Transverse colon (tissue), 4 donors: ENCODE measurements around the gene BCL7B. TPM values are rescaled to one million over a fixed set of nuclear protein-coding genes. Genes with fewer than 3 reads are reported as not detected.
"Not testable (repeated sequence)": the region's sequence is repeated elsewhere in the genome, so short reads cannot be mapped to it uniquely, and the experiment has no call there.

Source experiments
- DNase-seq: peaks from one replicate; pipeline ENCODE4 v3.0.0-alpha.2; 2019
- H3K27ac ChIP-seq, 4 donors: fragments of 200-600 bp; sonication (generic); 2 replicates each; pipeline ENCODE4 v1.5.1; 2016 to 2018; ENCODE audit warnings: inconsistent platforms in 4 of 4
- H3K27me3 ChIP-seq: fragments of 200-600 bp; sonication (generic); 2 replicates; pipeline ENCODE4 v1.5.1; 2017; ENCODE audit warnings: inconsistent platforms
- H3K36me3 ChIP-seq, 4 donors: fragments of 200-600 bp; sonication (generic); 2 replicates each; pipeline ENCODE4 v1.5.1; 2017 to 2019; ENCODE audit warnings: inconsistent platforms in 4 of 4
- H3K4me1 ChIP-seq, 4 donors: fragments of 200-600 bp; sonication (generic); 2 replicates each; pipeline ENCODE4 v1.5.1; 2017 to 2020; ENCODE audit warnings: inconsistent platforms in 4 of 4
- H3K4me3 ChIP-seq, 4 donors: fragments of 200-600 bp; sonication (generic); 1 replicate in 1 of 4; 2 replicates in 3 of 4; pipeline versions ENCODE4 v1.5.1 to v1.6.1; 2017 to 2019; ENCODE audit warnings: inconsistent platforms in 4 of 4
- H3K9me3 ChIP-seq, 2 donors: fragments of 200-600 bp; sonication (generic); 2 replicates each; pipeline ENCODE4 v1.5.1; 2017 to 2019; ENCODE audit warnings: inconsistent platforms in 2 of 2
- EP300 ChIP-seq: sonication (generic); formaldehyde crosslinking; IDR thresholded peaks from one replicate; pipeline ENCODE4 v1.6.1; 2017; ENCODE audit warnings: antibody characterized with exemption, low read depth
- POLR2A ChIP-seq: fragments of 450-650 bp; IDR thresholded peaks from one replicate; pipeline ENCODE4 v1.6.1; 2016; ENCODE audit warnings: antibody characterized with exemption, mild to moderate bottlenecking, moderate library complexity
- POLR2AphosphoS5 ChIP-seq, 3 donors: sonication (generic); formaldehyde crosslinking; IDR thresholded peaks; one replicate each; pipeline ENCODE4 v1.6.1; 2016; ENCODE audit warnings: antibody characterized with exemption in 3 of 3
- WGBS, 2 donors: methylation state at CpG; one replicate each; pipeline ENCODE4 v1.1.5; 2018; ENCODE audit warnings: low coverage in 1 of 2; 5-methylcytosine and 5-hydroxymethylcytosine counted together
- in situ Hi-C, 4 donors: fragments of 200-750 bp; cut with MboI; loops; one replicate each; pipeline versions ENCODE4 v1.15.0 to v1.15.1; 2017; ENCODE audit warnings: low sequenced_read_pairs in 3 of 4, low pct_ligation_motif_present in 1 of 4, low pct_unique_long_range_greater_than_20kb in 1 of 4
- intact Hi-C: fragments of 100-400 bp; cut with DNase I; formaldehyde crosslinking; loops from one replicate; pipeline ENCODE4 v1.15.1; 2023; ENCODE audit warnings: low total_unique reads
- total RNA-seq, 4 donors: library from RNA; depleted of rRNA; stranded (reverse); fragments of >200 nt; gene quantifications; one replicate each; pipeline ENCODE4 v1.1.0, GENCODE V29; 2016
- TF ChIP-seq, protein P1 (sequence below), 5 experiments: fragments of 200-600 bp in 3 of 5; fragments of 450-650 bp in 2 of 5; sonication (generic) in 3 of 5; IDR thresholded peaks; 1 replicate in 2 of 5; 2 replicates in 3 of 5; pipeline ENCODE4 v1.5.1; 2016 to 2017; ENCODE audit warnings: antibody characterized with exemption in 5 of 5, inconsistent platforms in 3 of 5, mild to moderate bottlenecking in 2 of 5, moderate library complexity in 1 of 5

BCL7B gene
- total RNA-seq, 4 donors from 2014 or later = 75.7 to 96.1 (median 86.0) TPM

DNA sequence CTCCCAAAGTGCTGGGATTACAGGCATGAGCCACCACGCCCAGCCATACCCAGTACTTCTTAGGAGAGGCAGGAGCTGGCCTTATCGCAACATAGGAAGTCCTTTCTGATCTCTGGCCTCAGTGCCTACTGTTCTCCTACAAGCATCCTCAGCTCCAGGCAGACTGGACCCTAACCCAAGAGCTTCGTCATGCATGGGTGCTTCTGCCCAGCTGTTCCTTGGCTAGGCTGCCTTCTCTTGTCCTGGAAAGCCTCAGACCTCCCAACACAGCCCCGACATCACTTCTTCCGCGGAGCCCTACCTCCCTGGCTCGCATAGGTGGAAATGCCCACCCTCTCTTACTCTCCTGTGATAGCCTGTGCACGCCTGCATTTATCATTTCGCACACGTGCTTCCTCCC lies 15.8 kb downstream of the BCL7B start:
- whole genome bisulfite sequencing, 2 donors = 94 to 95% methylated on average over 7 to 10 of the region's 10 CpGs
- intact Hi-C loops = no loop called here
- Histone ChIP-seq H3K36me3 (peaks cover 0 to 73% (median 32%) of the 10 kb centered on the region in 4 donors), H3K4me1 (no peaks in the 10 kb centered on the region), H3K4me3 (no peak overlapping the region), H3K27me3 (no peaks in the 10 kb centered on the region), H3K27ac (no peak overlapping the region), H3K9me3 (no peaks in the 10 kb centered on the region)
- in situ Hi-C loops = no loop called here
- TF ChIP-seq, protein P1, sequence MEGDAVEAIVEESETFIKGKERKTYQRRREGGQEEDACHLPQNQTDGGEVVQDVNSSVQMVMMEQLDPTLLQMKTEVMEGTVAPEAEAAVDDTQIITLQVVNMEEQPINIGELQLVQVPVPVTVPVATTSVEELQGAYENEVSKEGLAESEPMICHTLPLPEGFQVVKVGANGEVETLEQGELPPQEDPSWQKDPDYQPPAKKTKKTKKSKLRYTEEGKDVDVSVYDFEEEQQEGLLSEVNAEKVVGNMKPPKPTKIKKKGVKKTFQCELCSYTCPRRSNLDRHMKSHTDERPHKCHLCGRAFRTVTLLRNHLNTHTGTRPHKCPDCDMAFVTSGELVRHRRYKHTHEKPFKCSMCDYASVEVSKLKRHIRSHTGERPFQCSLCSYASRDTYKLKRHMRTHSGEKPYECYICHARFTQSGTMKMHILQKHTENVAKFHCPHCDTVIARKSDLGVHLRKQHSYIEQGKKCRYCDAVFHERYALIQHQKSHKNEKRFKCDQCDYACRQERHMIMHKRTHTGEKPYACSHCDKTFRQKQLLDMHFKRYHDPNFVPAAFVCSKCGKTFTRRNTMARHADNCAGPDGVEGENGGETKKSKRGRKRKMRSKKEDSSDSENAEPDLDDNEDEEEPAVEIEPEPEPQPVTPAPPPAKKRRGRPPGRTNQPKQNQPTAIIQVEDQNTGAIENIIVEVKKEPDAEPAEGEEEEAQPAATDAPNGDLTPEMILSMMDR (IDR thresholded peaks at IDR 0.05) = no peak
- TF ChIP-seq POLR2A (no peak), EP300 (no peak), POLR2AphosphoS5 (IDR thresholded peaks at IDR 0.05) (no peak)
- DNase-seq = no peak

DNA sequence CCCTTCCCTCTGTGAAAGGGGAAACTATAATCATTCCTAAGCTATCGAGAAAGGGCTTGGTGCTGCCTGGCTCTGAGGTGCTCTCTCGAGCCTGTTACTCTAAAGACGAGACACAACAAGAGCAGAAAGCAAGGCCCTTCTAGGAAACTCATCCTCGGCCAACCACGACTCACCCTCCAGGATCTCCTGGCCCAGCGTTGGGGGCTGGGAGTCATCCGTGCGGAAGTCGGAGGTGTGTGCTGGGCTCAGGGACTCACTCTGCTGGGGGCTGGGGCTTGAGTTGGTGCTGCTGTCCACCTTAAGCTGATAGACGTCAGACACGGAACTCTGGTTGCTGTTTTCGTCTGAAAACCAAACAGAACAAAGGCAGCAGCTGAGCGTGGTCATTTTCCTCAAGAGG lies 17.8 kb downstream of the BCL7B start:
- no peak for TF ChIP-seq EP300
- Histone ChIP-seq H3K36me3 (peaks cover 0 to 83% (median 37%) of the 10 kb centered on the region in 4 donors), H3K4me3 (no peak overlapping the region), H3K9me3 (no peaks in the 10 kb centered on the region), H3K27me3 (no peaks in the 10 kb centered on the region), H3K27ac (no peak overlapping the region), H3K4me1 (no peaks in the 10 kb centered on the region)
- intact Hi-C loops = no loop called here
- DNase-seq = no peak
- 95 to 97% methylated on average over 3 to 7 of the region's 13 CpGs for WGBS, 2 donors
- in situ Hi-C loops = no loop called here

DNA sequence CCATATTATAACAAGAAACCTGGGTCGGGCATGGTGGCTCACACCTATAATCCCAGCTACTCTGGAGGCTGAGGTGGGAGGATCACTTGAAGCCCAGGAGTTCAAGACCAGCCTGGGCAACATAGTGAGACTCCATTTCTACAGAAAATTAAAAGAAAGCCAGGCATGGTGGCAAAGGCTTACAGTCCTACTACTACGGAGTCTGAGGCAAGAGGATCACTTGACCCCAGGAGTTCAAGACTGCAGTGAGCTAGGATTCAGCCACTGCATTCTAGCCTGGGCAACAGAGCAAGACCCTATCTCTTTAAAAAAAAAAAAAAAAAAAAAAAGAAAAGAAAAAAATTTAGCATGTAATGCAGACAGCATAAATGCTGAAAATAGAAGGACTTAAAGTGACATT lies 19.0 kb downstream of the BCL7B start:
- 94 to 100% methylated on average over 2 of the region's 2 CpGs for WGBS, 2 donors
- H3K27ac ChIP-seq, H3K4me1 ChIP-seq, H3K4me3 ChIP-seq, DNase-seq, in situ Hi-C loops, intact Hi-C loops, H3K27me3 ChIP-seq, H3K9me3 ChIP-seq: not testable (repeated sequence)
- peaks cover 0 to 80% (median 37%) of the 10 kb centered on the region in 4 donors for H3K36me3 ChIP-seq

DNA sequence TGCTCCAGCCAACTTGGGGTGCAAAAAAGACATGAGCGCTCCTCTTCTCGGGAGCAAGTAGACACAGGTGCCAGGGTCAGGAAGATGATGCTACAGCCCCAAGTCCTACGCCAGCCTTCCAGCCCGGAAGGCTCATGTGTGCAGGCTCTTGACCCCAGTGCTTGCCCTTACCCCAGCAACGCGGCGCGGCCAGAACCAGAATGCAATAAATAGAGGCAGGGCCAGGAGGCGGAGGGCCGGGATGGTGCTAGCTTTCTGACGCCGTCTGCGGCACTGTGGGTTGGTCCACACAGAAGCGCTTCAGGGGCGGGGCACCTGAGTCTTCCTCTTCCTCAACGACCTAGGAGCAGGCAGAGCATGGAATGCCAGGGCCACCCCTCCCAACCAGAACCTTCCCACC lies 20.4 kb downstream of the BCL7B start:
- in situ Hi-C loops (no loop called here), intact Hi-C loops (no loop called here)
- no peak overlapping the region for H3K4me3 ChIP-seq
- no peaks in the 10 kb centered on the region for H3K27me3 ChIP-seq
- no peak overlapping the region for H3K27ac ChIP-seq
- no peak for DNase-seq
- no peaks in the 10 kb centered on the region for H3K9me3 ChIP-seq
- TF ChIP-seq EP300 (no peak), POLR2AphosphoS5 (IDR thresholded peaks at IDR 0.05) (no peak), POLR2A (no peak)
- TF ChIP-seq, protein P1 (IDR thresholded peaks at IDR 0.05) = no peak
- WGBS, 2 donors = 89 to 100% methylated on average over 1 to 16 of the region's 16 CpGs
- no peaks in the 10 kb centered on the region for H3K4me1 ChIP-seq
- H3K36me3 ChIP-seq = peaks cover 0 to 66% (median 30%) of the 10 kb centered on the region in 4 donors

DNA sequence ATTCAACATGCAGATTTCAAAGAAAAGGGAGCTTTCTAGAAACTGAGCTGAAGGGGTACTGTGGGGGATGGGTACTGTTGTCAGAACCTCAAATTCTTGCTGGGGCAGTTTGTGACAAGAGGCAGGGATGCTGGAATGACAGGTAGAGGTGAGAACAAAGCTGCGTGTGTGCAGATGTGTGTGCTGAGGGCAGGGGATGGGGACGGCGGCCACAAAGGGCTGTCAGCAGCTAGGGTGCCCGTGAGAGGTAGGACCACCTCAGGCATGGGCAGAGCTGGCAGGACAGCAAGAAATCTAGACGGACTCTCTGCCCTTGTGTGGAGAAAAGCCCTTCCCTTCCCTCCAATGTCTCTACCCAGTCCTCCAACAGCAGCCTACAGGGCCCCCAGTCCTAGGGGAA lies 21.0 kb downstream of the BCL7B start:
- H3K9me3 ChIP-seq = no peaks in the 10 kb centered on the region
- no peaks in the 10 kb centered on the region for H3K27me3 ChIP-seq
- DNase-seq = no peak
- H3K4me1 ChIP-seq = no peaks in the 10 kb centered on the region
- H3K27ac ChIP-seq = no peak overlapping the region
- intact Hi-C loops = no loop called here
- 88% methylated on average over 5 of the region's 5 CpGs; no CpG with 5 or more reads in 1 of the 2 donors for WGBS, 2 donors
- no peak overlapping the region for H3K4me3 ChIP-seq
- in situ Hi-C loops = no loop called here
- H3K36me3 ChIP-seq = peaks cover 0 to 60% (median 27%) of the 10 kb centered on the region in 4 donors
- no peak for TF ChIP-seq EP300
- no peak for TF ChIP-seq POLR2AphosphoS5 (IDR thresholded peaks at IDR 0.05)
- TF ChIP-seq POLR2A = no peak
- TF ChIP-seq, protein P1 (IDR thresholded peaks at IDR 0.05) = no peak

DNA sequence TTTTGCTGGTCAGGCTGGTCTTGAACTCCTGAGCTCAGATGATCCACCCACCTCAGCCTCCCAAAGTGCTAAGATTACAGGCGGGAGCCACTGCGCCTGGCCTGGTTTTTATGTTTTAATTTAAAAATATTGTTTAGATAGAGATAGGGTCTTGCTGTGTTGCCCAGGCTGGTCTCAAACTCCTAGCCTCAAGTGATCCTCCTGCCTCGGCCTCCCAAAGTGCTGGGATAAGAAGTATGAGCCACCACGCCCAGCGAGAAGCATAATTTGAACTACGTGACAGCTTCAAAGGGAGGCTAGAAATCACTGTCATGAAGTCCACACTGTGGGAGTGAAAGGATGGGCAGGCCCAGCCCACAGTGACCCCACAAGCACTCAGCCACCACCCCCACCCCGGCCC lies 21.6 kb downstream of the BCL7B start:
- 97 to 99% methylated on average over 6 to 7 of the region's 7 CpGs for WGBS, 2 donors
- H3K27ac ChIP-seq, in situ Hi-C loops, DNase-seq, intact Hi-C loops, H3K9me3 ChIP-seq, H3K27me3 ChIP-seq, H3K4me3 ChIP-seq, H3K4me1 ChIP-seq: not testable (repeated sequence)
- peaks cover 0 to 55% (median 27%) of the 10 kb centered on the region in 4 donors for H3K36me3 ChIP-seq
